Activated gamma-delta T cell (primary cell): ENCODE data around the gene S1PR2.
A peak's percentile ranks its signal among the peaks of the same experiment; 100 is the strongest.
"Not testable (repeated sequence)": the region's sequence is repeated elsewhere in the genome, so short reads cannot be mapped to it uniquely, and the experiment has no call there.

ENCODE experiments used
- DNase-seq: peaks from one replicate; lab custom pipeline; 2025; lab: John Stamatoyannopoulos, UW

S1PR2 gene

DNA sequence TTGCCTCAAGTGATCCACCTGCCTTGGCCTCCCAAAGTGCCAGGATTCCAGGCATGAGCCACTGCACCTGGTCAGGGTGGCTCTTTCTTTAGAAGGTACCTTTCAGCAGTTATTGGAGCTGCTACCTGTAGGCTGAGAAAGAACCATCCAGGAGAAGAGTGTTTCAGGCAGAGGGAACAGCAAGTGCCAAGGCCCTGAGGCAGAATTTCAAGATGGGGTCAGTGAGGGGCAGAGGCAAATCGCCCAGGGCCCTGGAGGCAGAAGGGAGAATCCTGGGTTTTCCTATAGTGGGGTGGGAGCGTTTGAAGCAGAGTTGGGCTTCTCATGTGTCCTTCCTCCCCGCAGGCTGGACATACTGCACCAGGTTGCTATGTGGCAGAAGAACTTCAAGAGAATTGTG lies 23.1 kb upstream of the S1PR2 start:
- DNase-seq: no peak

GRCh38 chr19:10252707-10253106 lies 21.6 kb upstream of the S1PR2 start:
- DNase-seq: no peak

GRCh38 chr19:10251792-10252694 lies 20.9 kb upstream of the S1PR2 start, which contains the start of gene MRPL4:
Gene MRPL4 (plus strand): TSS chr19:10252214. CDS start chr19:10252254, 40 bp downstream.
- peak; percentile 80 for DNase-seq

DNA sequence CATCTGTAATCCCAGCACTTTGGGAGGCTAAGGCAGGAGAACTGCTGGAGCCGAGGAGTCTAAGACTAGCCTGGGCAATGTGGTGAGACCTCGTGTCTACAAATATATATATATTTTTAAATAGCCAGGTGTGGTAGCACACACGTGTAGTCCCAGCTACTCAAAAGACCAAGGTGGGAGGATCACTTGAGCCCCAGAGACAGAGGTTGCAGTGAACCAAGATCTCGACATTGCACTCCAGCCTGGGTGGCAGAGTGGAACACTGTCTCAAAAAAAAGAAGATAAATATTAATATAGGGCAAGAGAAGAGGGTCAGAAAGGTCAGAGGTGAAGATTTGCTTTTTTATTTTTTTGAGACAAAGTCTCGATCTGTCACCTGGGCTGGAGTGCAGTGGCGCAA lies 15.4 kb upstream of the S1PR2 start:
- no peak for DNase-seq

DNA sequence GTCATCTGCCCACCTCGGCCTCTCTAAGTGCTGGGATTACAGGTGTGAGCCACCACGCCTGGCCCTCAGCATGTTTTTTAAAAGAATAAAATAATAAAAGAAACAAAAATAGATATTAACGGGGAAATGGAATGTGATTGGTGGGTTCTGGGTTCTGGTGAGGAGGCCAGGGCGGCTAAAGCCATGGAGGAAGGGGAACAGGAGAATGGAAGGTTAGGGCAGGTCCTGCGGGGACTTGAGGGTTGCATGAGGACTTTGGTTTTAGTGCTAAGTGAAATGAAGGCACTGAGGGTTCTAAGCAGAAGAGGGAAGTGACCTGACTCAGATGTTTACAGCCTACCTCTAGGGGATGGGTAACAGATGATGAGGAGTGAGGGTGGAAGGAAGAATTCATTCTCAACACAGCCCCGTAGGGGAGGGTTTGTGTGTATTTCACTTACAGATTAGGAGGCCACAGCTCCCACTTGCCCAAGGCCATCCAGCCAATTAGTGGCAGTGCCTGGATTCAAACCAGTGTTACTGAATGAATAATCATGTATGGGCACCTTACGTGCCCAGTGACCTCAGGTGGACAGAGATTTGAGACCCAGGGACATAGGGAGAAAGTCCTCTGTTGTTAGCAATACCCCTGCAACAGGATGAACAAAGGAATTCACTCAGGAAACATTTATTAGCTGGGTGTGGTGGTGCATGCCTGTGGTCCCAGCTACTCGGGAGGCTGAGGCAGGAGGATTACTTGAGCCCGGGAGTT lies 14.2 kb upstream of the S1PR2 start:
- DNase-seq: no peak

DNA sequence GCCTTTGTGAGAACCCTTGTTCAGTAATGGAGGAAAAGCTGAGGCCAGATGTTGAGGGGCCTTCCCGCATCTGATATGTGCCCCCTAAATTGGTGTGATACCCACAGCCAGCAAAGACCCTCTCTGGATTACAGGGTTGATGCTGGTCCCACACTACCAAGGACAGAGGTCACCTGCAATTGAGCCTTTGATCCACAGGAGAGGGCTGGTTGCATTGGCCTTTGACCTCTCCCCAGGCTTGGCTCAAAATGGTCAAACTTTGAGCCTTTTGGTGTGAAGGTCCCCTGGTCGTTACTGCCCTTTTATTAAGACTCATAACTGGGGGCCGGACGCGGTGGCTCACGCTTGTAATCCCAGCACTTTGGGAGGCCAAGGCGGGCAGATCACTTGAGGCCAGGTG lies 12.5 kb upstream of the S1PR2 start:
- DNase-seq: no peak

GRCh38 chr19:10241826-10242449 lies 10.8 kb upstream of the S1PR2 start:
- not testable (repeated sequence) for DNase-seq

GRCh38 chr19:10238172-10238783 lies 7.1 kb upstream of the S1PR2 start:
- no peak for DNase-seq

DNA sequence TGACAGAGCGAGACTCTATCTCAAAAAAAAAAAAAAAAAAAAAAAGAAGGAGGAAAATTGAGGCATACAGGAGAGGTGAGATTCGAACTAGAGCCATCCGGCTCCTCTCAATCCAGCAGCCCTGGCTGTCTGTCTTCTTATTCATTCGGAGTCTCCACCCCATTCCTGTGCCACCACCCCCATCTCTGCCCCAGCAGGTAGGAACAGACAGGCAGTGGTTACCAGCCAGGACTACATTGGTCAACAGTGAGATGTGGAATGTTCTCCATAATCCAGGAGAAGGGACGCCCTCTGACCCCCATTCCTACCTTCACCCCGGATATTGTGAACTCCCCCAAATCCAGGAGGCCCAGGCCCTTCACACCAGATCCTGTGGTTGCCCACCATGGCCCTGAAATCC lies 6.6 kb upstream of the S1PR2 start:
- no peak for DNase-seq

DNA sequence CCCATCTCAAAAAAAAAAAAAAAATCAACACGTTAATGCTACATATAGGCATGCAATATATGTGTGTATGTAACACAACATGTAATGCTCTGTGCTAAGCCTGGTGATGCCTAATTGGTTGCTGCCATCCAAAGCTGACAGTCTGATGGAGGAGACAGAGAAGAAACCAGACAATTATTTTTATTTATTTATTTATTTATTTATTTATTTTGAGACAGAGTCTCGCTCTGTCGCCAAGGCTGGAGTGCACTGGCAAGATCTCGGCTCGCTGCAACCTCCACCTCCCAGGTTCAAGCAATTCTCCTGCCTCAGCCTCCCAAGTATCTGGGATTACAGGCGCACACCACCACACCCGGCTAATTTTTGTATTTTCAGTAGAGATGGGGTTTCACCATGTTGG lies 4.3 kb upstream of the S1PR2 start:
- not testable (repeated sequence) for DNase-seq

DNA sequence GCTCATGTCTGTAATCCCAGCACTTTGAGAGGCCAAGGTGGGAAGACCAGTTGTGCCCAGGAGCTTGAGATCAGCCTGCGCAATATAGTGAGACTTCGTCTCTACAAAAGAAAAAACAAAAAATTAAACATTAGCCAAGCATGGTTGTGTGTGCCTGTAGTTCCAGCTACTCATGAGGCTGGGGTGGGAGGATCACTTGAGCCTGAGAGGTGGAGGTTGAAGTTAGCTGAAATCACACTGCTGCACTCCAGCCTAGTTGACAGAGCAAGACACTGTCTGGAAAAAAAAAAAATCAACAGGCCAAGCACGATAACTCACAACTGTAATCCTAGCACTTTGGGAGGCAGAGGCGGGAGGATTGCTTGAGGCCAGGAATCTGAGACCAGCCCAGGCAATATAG lies 3.9 kb upstream of the S1PR2 start:
- no peak for DNase-seq

DNA sequence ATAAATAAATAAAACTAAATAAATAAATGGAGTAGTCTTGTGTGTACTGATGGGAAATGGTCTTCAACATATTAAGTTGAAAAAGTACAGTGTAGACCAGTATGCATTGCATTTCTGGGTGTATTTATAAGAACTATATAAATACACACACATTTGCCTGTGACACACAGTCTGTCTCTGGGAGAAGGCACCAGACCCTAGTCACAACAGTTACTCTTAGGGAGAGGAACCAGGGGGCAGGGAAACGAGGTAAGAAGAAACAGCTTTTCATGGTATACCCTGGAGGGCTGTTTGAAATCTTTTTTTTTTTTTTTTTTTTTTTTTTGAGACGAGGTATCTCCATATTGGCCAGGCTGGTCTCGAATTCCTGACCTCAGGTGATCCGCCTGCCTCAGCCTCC lies 2.8 kb upstream of the S1PR2 start:
- DNase-seq: no peak

DNA sequence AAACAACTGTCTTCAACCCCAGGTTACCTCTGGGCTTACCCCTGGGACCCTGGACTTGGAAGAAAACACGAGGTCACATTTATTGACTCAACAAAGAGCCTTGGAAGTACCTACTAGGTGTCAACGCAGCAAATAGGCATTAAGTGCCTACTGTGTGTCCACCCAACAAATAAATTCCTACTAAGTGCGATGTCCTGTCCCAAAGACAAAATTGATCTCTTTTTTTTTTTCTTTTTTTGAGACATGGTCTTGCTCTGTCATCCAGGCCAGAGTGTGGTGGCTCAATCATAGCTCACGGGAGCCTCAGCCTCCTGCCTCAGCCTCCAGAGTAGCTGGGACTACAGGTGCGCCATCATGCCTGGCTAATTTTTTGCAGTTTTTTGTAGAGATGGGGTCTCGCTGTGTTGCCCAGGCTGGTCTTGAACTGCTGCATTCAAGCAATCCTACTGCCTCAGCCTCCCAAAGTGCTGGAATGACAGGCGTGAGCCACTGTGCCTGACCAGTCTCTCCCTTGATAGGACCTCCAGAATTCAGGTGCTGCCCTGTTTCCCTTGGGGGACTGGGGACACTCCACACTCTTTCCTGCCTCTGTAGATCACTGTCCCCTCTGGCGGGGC lies 589 bp upstream of the S1PR2 start:
- no peak for DNase-seq

DNA sequence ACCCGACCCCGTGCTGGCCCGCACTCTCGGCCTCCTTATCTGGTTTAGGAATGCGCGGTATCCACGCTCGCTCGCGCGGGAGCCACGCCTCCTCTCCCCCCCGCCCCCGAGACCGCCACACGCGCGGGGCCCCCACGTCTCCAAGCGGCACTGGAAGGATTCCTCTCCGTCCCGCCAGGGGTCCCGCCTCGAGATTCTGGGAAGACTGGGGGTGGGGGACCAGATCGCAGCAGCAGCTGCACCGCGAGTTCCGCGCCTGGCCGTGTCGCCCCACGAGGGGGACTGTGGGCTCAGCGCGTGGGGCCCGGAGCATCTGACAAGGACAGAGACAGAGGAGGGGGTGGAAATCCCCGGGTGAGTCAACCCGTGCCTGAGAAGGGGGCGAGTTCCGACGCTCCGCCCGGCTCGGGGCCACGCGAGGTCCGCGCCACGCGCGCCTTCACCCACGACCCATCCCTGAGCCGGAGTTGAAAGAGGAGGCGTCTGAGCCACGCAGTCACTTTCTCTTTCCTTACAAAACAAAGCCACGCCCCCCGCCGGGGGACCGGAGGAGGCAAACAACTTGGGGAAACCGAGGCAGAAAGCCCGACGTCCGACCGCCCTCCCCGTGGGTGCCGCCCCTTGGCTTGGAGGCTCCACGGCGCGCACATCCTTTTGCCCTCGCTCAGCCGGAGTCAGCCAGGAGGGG lies 814 bp downstream of the S1PR2 start:
- DNase-seq: peak; percentile 59

- DNase-seq: no peak
Measured at GRCh38 chr19:10228920-10229319, 2.2 kb downstream of the S1PR2 start.

DNA sequence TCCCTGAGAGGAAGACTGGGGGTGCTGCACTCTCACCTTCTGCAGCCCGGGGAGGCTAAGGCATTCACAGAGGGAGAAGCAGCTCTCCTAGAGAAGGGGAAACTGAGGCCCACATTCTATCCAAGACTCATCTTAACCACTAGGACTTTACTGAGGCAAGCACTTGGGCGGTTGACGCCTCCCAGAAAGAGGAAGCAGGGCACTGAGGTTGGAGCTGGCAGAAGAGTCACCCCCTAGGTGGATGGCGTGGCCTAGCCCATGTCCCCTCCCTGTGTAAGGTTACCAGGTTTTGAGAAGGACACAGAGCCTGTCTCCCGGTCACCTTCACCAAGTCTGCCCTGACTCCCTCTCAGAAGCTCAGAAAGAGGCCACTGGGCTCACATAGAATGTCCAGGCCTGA lies 2.7 kb downstream of the S1PR2 start:
- DNase-seq: no peak

- DNase-seq: no peak
Measured at GRCh38 chr19:10227026-10227971, 3.8 kb downstream of the S1PR2 start.

DNA sequence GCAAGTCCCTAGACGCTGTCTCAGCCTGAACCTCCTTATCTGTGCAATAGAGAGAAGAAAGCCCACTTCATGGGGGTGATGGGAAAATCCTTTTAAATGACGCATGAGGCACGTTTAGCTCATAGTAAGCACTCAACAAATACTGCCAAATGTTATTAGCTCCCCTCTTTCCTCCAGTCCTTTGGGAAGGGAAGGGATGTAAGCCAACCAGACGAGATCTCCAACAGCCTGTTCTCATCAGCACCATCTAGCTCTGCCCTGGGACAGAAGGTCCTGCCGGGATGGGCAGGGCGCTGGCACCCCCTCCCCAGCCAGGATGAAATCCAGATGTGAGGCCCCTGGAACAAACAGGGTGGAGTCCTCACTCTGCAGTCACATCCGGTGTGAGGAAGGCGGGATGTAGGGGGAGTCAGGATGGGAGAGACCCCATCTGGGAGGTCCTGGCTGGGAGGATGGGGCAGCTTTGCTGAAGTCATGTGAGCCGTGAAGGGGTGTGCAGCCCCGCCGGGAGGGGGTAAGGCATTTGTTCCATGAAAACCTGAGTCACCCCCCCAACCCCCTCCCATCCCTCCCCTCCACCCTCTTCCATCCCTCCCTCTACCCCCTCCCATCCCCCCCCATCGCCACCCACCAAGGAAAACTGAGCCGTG lies 4.6 kb downstream of the S1PR2 start:
- DNase-seq: no peak

DNA sequence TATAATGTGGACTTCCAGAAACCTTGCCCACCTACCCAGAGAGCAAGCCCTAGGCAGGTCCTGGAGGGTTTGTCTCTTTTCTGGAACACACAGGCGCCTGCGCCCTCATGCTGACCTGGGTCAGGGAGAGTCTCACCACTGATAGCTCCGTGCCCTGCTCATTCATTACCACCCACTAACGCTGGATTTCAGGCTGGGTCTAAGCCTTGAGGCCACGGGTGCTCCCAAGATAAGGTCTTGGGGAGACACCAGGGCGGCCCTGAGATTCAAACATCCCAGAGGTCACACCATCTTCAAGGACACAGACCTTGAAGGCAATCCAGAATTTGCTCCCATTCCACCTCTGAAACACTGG lies 5.1 kb downstream of the S1PR2 start:
- DNase-seq: no peak

DNA sequence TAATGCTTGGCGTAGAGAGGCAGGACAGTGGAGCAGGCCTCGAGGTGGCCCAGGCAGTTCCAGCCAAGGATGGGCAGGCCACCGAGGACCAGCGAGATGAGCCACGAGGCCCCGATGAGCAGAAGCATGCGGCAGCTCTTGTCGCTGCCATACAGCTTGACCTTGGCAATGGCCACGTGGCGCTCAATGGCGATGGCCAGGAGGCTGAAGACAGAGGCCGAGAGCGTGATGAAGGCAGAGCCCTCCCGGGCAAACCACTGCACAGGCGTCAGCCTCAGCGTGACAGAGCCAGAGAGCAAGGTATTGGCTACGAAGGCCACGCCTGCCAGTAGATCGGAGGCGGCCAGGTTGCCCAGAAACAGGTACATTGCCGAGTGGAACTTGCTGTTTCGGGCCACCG lies 6.8 kb downstream of the S1PR2 start:
- DNase-seq: no peak
